AG04450 (cell line): ENCODE data around the gene TMEM225. TPM values are rescaled to one million over a fixed set of nuclear protein-coding genes. Genes with fewer than 3 reads are reported as not detected.

Experiments
- CTCF ChIA-PET: fragments of 300-600, 350-600 bp; formaldehyde crosslinking; extraction: SDS; loops from one replicate; lab custom pipeline; 2022; ENCODE audit warnings: antibody characterized with exemption, inconsistent platforms; lab: Charles Lee
- POLR2A ChIA-PET: fragments of 350-600 bp; formaldehyde crosslinking; extraction: SDS; loops from one replicate; lab custom pipeline; 2021; ENCODE audit warnings: antibody characterized with exemption, inconsistent platforms; lab: Yijun Ruan, JAX
- DNase-seq: peaks from one replicate; pipeline ENCODE4 v3.0.0-alpha.2; 2011; ENCODE audit warnings: low read depth, low spot score
- H3K27ac ChIP-seq: one replicate; pipeline ENCODE4 v1.5.1; 2012; ENCODE audit warnings: low read depth, low read length, control low read depth
- H3K27me3 ChIP-seq: one replicate; pipeline ENCODE4 v1.6.0; 2012; ENCODE audit warnings: low read length; ENCODE audit not compliant: control insufficient read depth, insufficient read depth
- H3K4me3 ChIP-seq: 2 replicates; pipeline ENCODE4 v1.5.1; 2011; ENCODE audit warnings: mild to moderate bottlenecking, low read depth, low read length, control low read depth
- H3K9me3 ChIP-seq: 2 replicates; pipeline ENCODE4 v1.5.1; 2012; ENCODE audit warnings: low read length; ENCODE audit not compliant: control insufficient read depth, insufficient read depth
- CTCF ChIP-seq: IDR thresholded peaks from 2 replicates; pipeline ENCODE4 v1.5.1; 2011; ENCODE audit warnings: low read depth, low read length, control low read depth, inconsistent platforms
- polyA minus RNA-seq: library from RNA; depleted of rRNA, polyadenylated mRNA; stranded (reverse); fragments of >200 nt; gene quantifications from 2 replicates; pipeline ENCODE4 v1.2.3, GENCODE V29; 2011; rRNA and poly(A)+ RNA removed
- polyA plus RNA-seq: library from polyadenylated mRNA; depleted of rRNA; stranded (reverse); fragments of >200 nt; gene quantifications from 2 replicates; pipeline ENCODE4 v1.2.3, GENCODE V29; 2011; rRNA removed

Gene TMEM225
- polyA plus RNA-seq (not detected in 2 replicates), polyA minus RNA-seq (not detected in 2 replicates)

- H3K27ac ChIP-seq = no peak within 1 kb of the TSS
- H3K27me3 ChIP-seq = no peaks in the 10 kb centered on the region
- no peak for DNase-seq
These were observed at the start of gene TMEM225 for GRCh38 chr11:123885570-123885969. Gene TMEM225 (minus strand): TSS chr11:123885670. CDS start chr11:123885425, 245 bp downstream.

GRCh38 chr11:123924027-123924426 is 38.6 kb upstream of the TMEM225 start:
- no peak for TF ChIP-seq CTCF
- Histone ChIP-seq H3K27ac (no peak overlapping the region), H3K27me3 (no peaks in the 10 kb centered on the region), H3K9me3 (no peaks in the 10 kb centered on the region), H3K4me3 (no peak overlapping the region)
- DNase-seq = no peak
- ChIA-PET POLR2A (no interaction called here), CTCF (no interaction called here)

More at GRCh38 chr11:123885570-123885969, at the start of gene TMEM225:
- no peak within 1 kb of the TSS for H3K4me3 ChIP-seq
- no peaks in the 10 kb centered on the region for H3K9me3 ChIP-seq
- TF ChIP-seq CTCF = no peak
- POLR2A ChIA-PET = no interaction called here
- CTCF ChIA-PET = no interaction called here

- no peak for DNase-seq
- no peak for TF ChIP-seq CTCF
- Histone ChIP-seq H3K9me3 (no peaks in the 10 kb centered on the region), H3K27ac (no peak overlapping the region), H3K27me3 (no peaks in the 10 kb centered on the region), H3K4me3 (no peak overlapping the region)
- CTCF ChIA-PET = interaction anchor here (1.0 kb wide), 1 partner anchor 17 kb away, joined by 3 read pairs; no protein-coding TSS in a partner anchor
- POLR2A ChIA-PET = no interaction called here
These were observed 35.5 kb upstream of the TMEM225 start for GRCh38 chr11:123920943-123921342.

- POLR2A ChIA-PET = no interaction called here
- DNase-seq = no peak
- Histone ChIP-seq H3K27me3 (peaks cover 2% of the 10 kb centered on the region), H3K9me3 (no peaks in the 10 kb centered on the region), H3K4me3 (no peak overlapping the region), H3K27ac (no peak overlapping the region)
- no peak for TF ChIP-seq CTCF
- CTCF ChIA-PET = no interaction called here
These were observed 20.4 kb upstream of the TMEM225 start for GRCh38 chr11:123905826-123906225.

- Histone ChIP-seq H3K27me3 (peaks cover 2% of the 10 kb centered on the region), H3K4me3 (no peak overlapping the region), H3K9me3 (no peaks in the 10 kb centered on the region), H3K27ac (no peak overlapping the region)
- ChIA-PET CTCF (no interaction called here), POLR2A (no interaction called here)
- no peak for DNase-seq
- no peak for TF ChIP-seq CTCF
These were observed 19.5 kb upstream of the TMEM225 start for GRCh38 chr11:123904932-123905331.
